Measurements from ENCODE around the gene CCL23. TPM values are rescaled to one million over a fixed set of nuclear protein-coding genes. Genes with fewer than 3 reads are reported as not detected.

The CCL23 gene
- total RNA-seq, 1 experiment from 2014 or later, result not detected

DNA sequence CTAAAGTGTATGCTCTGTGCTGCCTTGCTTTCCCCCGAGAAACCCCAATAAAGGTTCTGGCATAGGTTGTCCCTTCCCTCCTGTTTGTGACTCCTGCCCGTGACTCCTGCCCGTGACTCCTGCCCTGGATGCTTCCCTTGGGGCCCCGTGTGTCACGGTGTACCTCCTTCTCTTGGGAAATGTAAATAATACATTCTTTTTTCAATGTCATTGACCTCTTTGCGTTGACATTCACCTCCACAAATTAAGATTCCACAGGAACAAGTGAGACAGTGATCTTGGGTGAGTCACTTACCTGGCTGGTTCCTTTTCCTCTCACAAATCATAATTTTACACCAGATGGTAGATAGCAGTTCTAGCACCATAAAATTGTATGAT, 17.1 kb downstream of the CCL23 start:
- Histone ChIP-seq H3K36me3 (ENCODE audit: control insufficient read depth, insufficient read depth, low read length) (no peaks in the 10 kb centered on the region), H3K27ac (ENCODE audit: low read length) (no peak overlapping the region), H3K4me3 (ENCODE audit: low read depth in 2 of 2, low read length in 2 of 2) (no peak overlapping the region), H3K4me1 (ENCODE audit: control insufficient read depth, insufficient read depth, low read length) (no peaks in the 10 kb centered on the region), H3K9me3 (ENCODE audit: control insufficient read depth, insufficient read depth, low read depth, low read length) (no peaks in the 10 kb centered on the region), H3K27me3 (ENCODE audit: control insufficient read depth, insufficient read depth, low read length) (no peaks in the 10 kb centered on the region)
- intact Hi-C loops (cut with micrococcal nuclease; ENCODE audit: unreplicated experiment) (no loop called here), in situ Hi-C loops (cut with HindIII; ENCODE audit: low pct_unique_long_range_greater_than_20kb, low sequenced_read_pairs) (no loop called here)
- no TSS peak for BruUV-seq (replicated peaks)
- DNase-seq (ENCODE audit: low read depth, low spot score) (no peak), ATAC-seq (no peak)
- TF ChIP-seq, protein P1, sequence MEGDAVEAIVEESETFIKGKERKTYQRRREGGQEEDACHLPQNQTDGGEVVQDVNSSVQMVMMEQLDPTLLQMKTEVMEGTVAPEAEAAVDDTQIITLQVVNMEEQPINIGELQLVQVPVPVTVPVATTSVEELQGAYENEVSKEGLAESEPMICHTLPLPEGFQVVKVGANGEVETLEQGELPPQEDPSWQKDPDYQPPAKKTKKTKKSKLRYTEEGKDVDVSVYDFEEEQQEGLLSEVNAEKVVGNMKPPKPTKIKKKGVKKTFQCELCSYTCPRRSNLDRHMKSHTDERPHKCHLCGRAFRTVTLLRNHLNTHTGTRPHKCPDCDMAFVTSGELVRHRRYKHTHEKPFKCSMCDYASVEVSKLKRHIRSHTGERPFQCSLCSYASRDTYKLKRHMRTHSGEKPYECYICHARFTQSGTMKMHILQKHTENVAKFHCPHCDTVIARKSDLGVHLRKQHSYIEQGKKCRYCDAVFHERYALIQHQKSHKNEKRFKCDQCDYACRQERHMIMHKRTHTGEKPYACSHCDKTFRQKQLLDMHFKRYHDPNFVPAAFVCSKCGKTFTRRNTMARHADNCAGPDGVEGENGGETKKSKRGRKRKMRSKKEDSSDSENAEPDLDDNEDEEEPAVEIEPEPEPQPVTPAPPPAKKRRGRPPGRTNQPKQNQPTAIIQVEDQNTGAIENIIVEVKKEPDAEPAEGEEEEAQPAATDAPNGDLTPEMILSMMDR (IDR thresholded peaks at IDR 0.05), result no peak
- TF ChIP-seq TCF7L2 (IDR thresholded peaks at IDR 0.05; ENCODE audit: low read depth, low read length) (no peak), POLR2AphosphoS5 (IDR thresholded peaks at IDR 0.05; ENCODE audit: low read depth, low read length) (no peak), SIN3A (IDR thresholded peaks at IDR 0.05; ENCODE audit: borderline replicate concordance, insufficient read depth, low read depth, low read length) (no peak)
- TF ChIP-seq, protein P2, sequence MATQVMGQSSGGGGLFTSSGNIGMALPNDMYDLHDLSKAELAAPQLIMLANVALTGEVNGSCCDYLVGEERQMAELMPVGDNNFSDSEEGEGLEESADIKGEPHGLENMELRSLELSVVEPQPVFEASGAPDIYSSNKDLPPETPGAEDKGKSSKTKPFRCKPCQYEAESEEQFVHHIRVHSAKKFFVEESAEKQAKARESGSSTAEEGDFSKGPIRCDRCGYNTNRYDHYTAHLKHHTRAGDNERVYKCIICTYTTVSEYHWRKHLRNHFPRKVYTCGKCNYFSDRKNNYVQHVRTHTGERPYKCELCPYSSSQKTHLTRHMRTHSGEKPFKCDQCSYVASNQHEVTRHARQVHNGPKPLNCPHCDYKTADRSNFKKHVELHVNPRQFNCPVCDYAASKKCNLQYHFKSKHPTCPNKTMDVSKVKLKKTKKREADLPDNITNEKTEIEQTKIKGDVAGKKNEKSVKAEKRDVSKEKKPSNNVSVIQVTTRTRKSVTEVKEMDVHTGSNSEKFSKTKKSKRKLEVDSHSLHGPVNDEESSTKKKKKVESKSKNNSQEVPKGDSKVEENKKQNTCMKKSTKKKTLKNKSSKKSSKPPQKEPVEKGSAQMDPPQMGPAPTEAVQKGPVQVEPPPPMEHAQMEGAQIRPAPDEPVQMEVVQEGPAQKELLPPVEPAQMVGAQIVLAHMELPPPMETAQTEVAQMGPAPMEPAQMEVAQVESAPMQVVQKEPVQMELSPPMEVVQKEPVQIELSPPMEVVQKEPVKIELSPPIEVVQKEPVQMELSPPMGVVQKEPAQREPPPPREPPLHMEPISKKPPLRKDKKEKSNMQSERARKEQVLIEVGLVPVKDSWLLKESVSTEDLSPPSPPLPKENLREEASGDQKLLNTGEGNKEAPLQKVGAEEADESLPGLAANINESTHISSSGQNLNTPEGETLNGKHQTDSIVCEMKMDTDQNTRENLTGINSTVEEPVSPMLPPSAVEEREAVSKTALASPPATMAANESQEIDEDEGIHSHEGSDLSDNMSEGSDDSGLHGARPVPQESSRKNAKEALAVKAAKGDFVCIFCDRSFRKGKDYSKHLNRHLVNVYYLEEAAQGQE (IDR thresholded peaks at IDR 0.05; ENCODE audit: insufficient read depth in 1 of 2, low read depth in 2 of 2, low read length in 1 of 2), result no peak
- POLR2A ChIA-PET, result no interaction called here
- CTCF ChIA-PET, result interaction anchor here (0.6 to 1.8 kb wide), 3 partner anchors 9 to 72 kb away, joined by 4 to 6 read pairs (median 5); no protein-coding TSS in a partner anchor

DNA sequence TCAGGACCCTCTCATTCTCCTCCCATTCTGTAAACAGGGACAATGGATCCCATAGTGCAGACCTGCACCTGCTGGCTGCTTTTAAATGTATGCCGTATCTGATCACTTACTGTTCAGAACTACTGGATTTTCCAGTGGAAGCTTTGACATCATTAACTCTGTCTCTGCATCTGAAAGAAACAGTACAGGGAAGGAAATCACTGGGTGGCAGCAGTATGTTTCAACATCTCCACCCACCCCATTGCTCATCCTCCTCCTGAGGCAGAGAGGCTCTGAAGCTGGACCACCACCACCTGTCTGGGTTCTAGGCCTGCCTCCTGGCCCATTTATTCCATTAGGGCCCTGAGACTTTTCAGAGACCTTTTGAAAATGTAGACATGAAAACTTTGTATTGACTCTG, 19.0 kb downstream of the CCL23 start:
- H3K9me3 ChIP-seq (ENCODE audit: control insufficient read depth, insufficient read depth, low read depth, low read length), result no peaks in the 10 kb centered on the region
- no peak overlapping the region for H3K27ac ChIP-seq (ENCODE audit: low read length)
- BruUV-seq (replicated peaks), result no TSS peak
- TF ChIP-seq, protein P2 (IDR thresholded peaks at IDR 0.05; ENCODE audit: insufficient read depth in 1 of 2, low read depth in 2 of 2, low read length in 1 of 2), result no peak
- TF ChIP-seq POLR2AphosphoS5 (IDR thresholded peaks at IDR 0.05; ENCODE audit: low read depth, low read length) (no peak), SIN3A (IDR thresholded peaks at IDR 0.05; ENCODE audit: borderline replicate concordance, insufficient read depth, low read depth, low read length) (no peak), TCF7L2 (IDR thresholded peaks at IDR 0.05; ENCODE audit: low read depth, low read length) (no peak)
- TF ChIP-seq, protein P1 (IDR thresholded peaks at IDR 0.05), result no peak
- CTCF ChIA-PET, result no interaction called here
- intact Hi-C loops (cut with micrococcal nuclease; ENCODE audit: unreplicated experiment) (no loop called here), in situ Hi-C loops (cut with HindIII; ENCODE audit: low pct_unique_long_range_greater_than_20kb, low sequenced_read_pairs) (no loop called here)
- POLR2A ChIA-PET, result no interaction called here
- no peaks in the 10 kb centered on the region for H3K4me1 ChIP-seq (ENCODE audit: control insufficient read depth, insufficient read depth, low read length)
- H3K4me3 ChIP-seq (ENCODE audit: low read depth in 2 of 2, low read length in 2 of 2), result no peak overlapping the region
- ATAC-seq (no peak), DNase-seq (ENCODE audit: low read depth, low spot score) (no peak)
- H3K27me3 ChIP-seq (ENCODE audit: control insufficient read depth, insufficient read depth, low read length), result no peaks in the 10 kb centered on the region
- no peaks in the 10 kb centered on the region for H3K36me3 ChIP-seq (ENCODE audit: control insufficient read depth, insufficient read depth, low read length)

Measured in Panc1 (cell line).